ENCODE results near the gene TNIK. TPM values are rescaled to one million over a fixed set of nuclear protein-coding genes. Genes with fewer than 3 reads are reported as not detected.

TNIK gene
- total RNA-seq, 1 experiment from 2014 or later, result 22.4 TPM

- Mint-ChIP-seq H3K27ac (ENCODE audit: unreplicated experiment) (no peak overlapping the region), H3K4me1 (ENCODE audit: low read depth, unreplicated experiment) (no peaks in the 10 kb centered on the region), H3K27me3 (ENCODE audit: insufficient read depth, unreplicated experiment) (no peaks in the 10 kb centered on the region), H3K4me3 (ENCODE audit: unreplicated experiment) (no peak overlapping the region), H3K36me3 (ENCODE audit: insufficient read depth, unreplicated experiment) (no peaks in the 10 kb centered on the region), H3K9me3 (ENCODE audit: unreplicated experiment) (no peaks in the 10 kb centered on the region)
- no TSS peak for BruUV-seq (replicated peaks)
- intact Hi-C loops (cut with micrococcal nuclease; ENCODE audit: unreplicated experiment), result no loop called here
- H3K4me1 ChIP-seq, result no peaks in the 10 kb centered on the region
- H3K9me3 ChIP-seq, result no peaks in the 10 kb centered on the region
- H3K27me3 ChIP-seq (replicated peaks; ENCODE audit: control insufficient read depth, insufficient read depth, low read length), result no peaks in the 10 kb centered on the region
- POLR2A ChIA-PET, result no interaction called here
- H3K4me3 ChIP-seq (ENCODE audit: low read depth, low read length), result no peak overlapping the region
- CTCF ChIA-PET, result no interaction called here
- TF ChIP-seq, protein P1, sequence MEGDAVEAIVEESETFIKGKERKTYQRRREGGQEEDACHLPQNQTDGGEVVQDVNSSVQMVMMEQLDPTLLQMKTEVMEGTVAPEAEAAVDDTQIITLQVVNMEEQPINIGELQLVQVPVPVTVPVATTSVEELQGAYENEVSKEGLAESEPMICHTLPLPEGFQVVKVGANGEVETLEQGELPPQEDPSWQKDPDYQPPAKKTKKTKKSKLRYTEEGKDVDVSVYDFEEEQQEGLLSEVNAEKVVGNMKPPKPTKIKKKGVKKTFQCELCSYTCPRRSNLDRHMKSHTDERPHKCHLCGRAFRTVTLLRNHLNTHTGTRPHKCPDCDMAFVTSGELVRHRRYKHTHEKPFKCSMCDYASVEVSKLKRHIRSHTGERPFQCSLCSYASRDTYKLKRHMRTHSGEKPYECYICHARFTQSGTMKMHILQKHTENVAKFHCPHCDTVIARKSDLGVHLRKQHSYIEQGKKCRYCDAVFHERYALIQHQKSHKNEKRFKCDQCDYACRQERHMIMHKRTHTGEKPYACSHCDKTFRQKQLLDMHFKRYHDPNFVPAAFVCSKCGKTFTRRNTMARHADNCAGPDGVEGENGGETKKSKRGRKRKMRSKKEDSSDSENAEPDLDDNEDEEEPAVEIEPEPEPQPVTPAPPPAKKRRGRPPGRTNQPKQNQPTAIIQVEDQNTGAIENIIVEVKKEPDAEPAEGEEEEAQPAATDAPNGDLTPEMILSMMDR (IDR thresholded peaks at IDR 0.05; ENCODE audit: insufficient read depth in 1 of 2, low read depth in 1 of 2, low read length in 1 of 2, severe bottlenecking in 1 of 2, unreplicated experiment in 1 of 2), result no peak
- H3K36me3 ChIP-seq (ENCODE audit: control insufficient read depth, insufficient read depth, low read length), result no peaks in the 10 kb centered on the region
- DNase-seq, result no peak
Observed at GRCh38 chr3:171364500-171364899, 95.7 kb downstream of the TNIK start.

DNA sequence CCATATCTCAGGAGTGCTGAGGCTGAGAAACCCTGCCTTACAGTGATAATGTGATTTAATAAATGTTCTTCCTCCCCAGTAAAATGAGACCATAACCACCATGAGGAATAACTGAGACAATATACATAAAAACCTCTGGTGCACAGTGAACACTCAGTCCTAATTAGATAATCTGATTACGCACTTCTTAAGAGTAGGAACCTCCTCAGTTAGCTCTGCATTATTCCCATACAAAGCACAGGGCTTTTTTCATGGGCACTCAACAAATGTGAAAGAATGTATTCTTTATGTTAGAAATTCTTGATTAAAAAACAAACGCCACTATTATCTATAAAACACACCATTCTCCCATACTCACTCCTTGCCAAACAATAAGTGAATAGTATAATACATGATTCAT is 97.0 kb downstream of the TNIK start:
- no peak for DNase-seq
- TF ChIP-seq, protein P1 (IDR thresholded peaks at IDR 0.05; ENCODE audit: insufficient read depth in 1 of 2, low read depth in 1 of 2, low read length in 1 of 2, severe bottlenecking in 1 of 2, unreplicated experiment in 1 of 2), result no peak
- Mint-ChIP-seq H3K4me3 (ENCODE audit: unreplicated experiment) (no peak overlapping the region), H3K9me3 (ENCODE audit: unreplicated experiment) (no peaks in the 10 kb centered on the region), H3K4me1 (ENCODE audit: low read depth, unreplicated experiment) (no peaks in the 10 kb centered on the region), H3K27me3 (ENCODE audit: insufficient read depth, unreplicated experiment) (no peaks in the 10 kb centered on the region), H3K27ac (ENCODE audit: unreplicated experiment) (no peak overlapping the region), H3K36me3 (ENCODE audit: insufficient read depth, unreplicated experiment) (no peaks in the 10 kb centered on the region)
- Histone ChIP-seq H3K36me3 (ENCODE audit: control insufficient read depth, insufficient read depth, low read length) (no peaks in the 10 kb centered on the region), H3K27me3 (replicated peaks; ENCODE audit: control insufficient read depth, insufficient read depth, low read length) (no peaks in the 10 kb centered on the region), H3K4me1 (peaks cover 8% of the 10 kb centered on the region; the same call in 1 of the 2 replicates), H3K9me3 (no peaks in the 10 kb centered on the region), H3K4me3 (ENCODE audit: low read depth, low read length) (no peak overlapping the region)
- CTCF ChIA-PET, result interaction anchor here (0.6 kb wide), 1 partner anchor 84 kb away, joined by 4 read pairs; no protein-coding TSS in a partner anchor
- intact Hi-C loops (cut with micrococcal nuclease; ENCODE audit: unreplicated experiment), result no loop called here
- BruUV-seq (replicated peaks), result no TSS peak
- POLR2A ChIA-PET, result no interaction called here

- BruUV-seq (replicated peaks), result no TSS peak
- ChIA-PET POLR2A (no interaction called here), CTCF (no interaction called here)
- no peaks in the 10 kb centered on the region for H3K36me3 Mint-ChIP-seq (ENCODE audit: insufficient read depth, unreplicated experiment)
- H3K27me3 Mint-ChIP-seq (ENCODE audit: insufficient read depth, unreplicated experiment), result no peaks in the 10 kb centered on the region
- H3K9me3 Mint-ChIP-seq (ENCODE audit: unreplicated experiment), result no peaks in the 10 kb centered on the region
- no peaks in the 10 kb centered on the region for H3K9me3 ChIP-seq
- no peak overlapping the region for H3K4me3 ChIP-seq (ENCODE audit: low read depth, low read length)
- TF ChIP-seq, protein P1 (IDR thresholded peaks at IDR 0.05; ENCODE audit: insufficient read depth in 1 of 2, low read depth in 1 of 2, low read length in 1 of 2, severe bottlenecking in 1 of 2, unreplicated experiment in 1 of 2), result no peak
- no peaks in the 10 kb centered on the region for H3K27me3 ChIP-seq (replicated peaks; ENCODE audit: control insufficient read depth, insufficient read depth, low read length)
- H3K4me1 ChIP-seq, result peaks cover 8% of the 10 kb centered on the region; the same call in 1 of the 2 replicates
- no peaks in the 10 kb centered on the region for H3K4me1 Mint-ChIP-seq (ENCODE audit: low read depth, unreplicated experiment)
- intact Hi-C loops (cut with micrococcal nuclease; ENCODE audit: unreplicated experiment), result no loop called here
- H3K36me3 ChIP-seq (ENCODE audit: control insufficient read depth, insufficient read depth, low read length), result no peaks in the 10 kb centered on the region; the same call in 1 of the 2 replicates
- H3K4me3 Mint-ChIP-seq (ENCODE audit: unreplicated experiment), result no peak overlapping the region
- H3K27ac Mint-ChIP-seq (ENCODE audit: unreplicated experiment), result no peak overlapping the region
- DNase-seq, result no peak
Observed at GRCh38 chr3:171362575-171362974, 97.6 kb downstream of the TNIK start.

Measured in Caco-2 (cell line).